HepG2 (cell line): ENCODE measurements around the gene HCAR1.
A peak's percentile ranks its signal among the peaks of the same experiment; 100 is the strongest.

Source experiments
- ATF6 ChIP-seq: sonication (generic); formaldehyde crosslinking; conservative IDR thresholded peaks from 2 replicates; pipeline ENCODE4 v1.4.0; 2020; ENCODE audit warnings: missing genetic modification reagents
- BCL3 ChIP-seq: sonication (generic); formaldehyde crosslinking; IDR thresholded peaks from 2 replicates; pipeline ENCODE4 v1.5.1; 2020; ENCODE audit warnings: mild to moderate bottlenecking, missing genetic modification reagents, moderate library complexity
- CTCF ChIP-seq: sonication (generic); formaldehyde crosslinking; IDR thresholded peaks from 2 replicates; pipeline ENCODE4 v1.5.0; 2020; ENCODE audit warnings: mild to moderate bottlenecking, missing genetic modification reagents, moderate library complexity
- FOXP1 ChIP-seq, 2 experiments: fragments of 450-650 bp in 1 of 2; IDR thresholded peaks; 2 replicates each; pipeline ENCODE4 v1.6.1; 2017 to 2018; ENCODE audit warnings: antibody characterized with exemption in 1 of 2
- HOMEZ ChIP-seq: IDR thresholded peaks from 2 replicates; pipeline ENCODE4 v1.6.1; 2016; ENCODE audit warnings: low read depth
- JUND ChIP-seq: sonication (generic); formaldehyde crosslinking; IDR thresholded peaks from 2 replicates; pipeline ENCODE4 v1.8.0; 2022; ENCODE audit warnings: mild to moderate bottlenecking, missing genetic modification reagents
- NFE2L1 ChIP-seq: sonication (generic); formaldehyde crosslinking; IDR thresholded peaks from 2 replicates; pipeline ENCODE4 v1.4.0; 2020; ENCODE audit warnings: missing genetic modification reagents, mild to moderate bottlenecking, borderline replicate concordance
- POLR2A ChIP-seq, 2 experiments: IDR thresholded peaks; 2 replicates each; pipeline ENCODE4 v1.6.1; 2011; ENCODE audit warnings: low read depth in 2 of 2, low read length in 2 of 2, mild to moderate bottlenecking in 1 of 2, moderate library complexity in 1 of 2; ENCODE audit not compliant: insufficient read depth in 1 of 2
- RARA ChIP-seq: IDR thresholded peaks from 2 replicates; pipeline ENCODE4 v1.6.1; 2016; ENCODE audit warnings: missing genetic modification reagents, missing compliant biosample characterization
- RBM22 ChIP-seq: fragments of 200-400 bp; formaldehyde crosslinking; optimal IDR thresholded peaks from 2 replicates; pipeline ENCODE3; 2017; ENCODE audit warnings: mild to moderate bottlenecking, low read length, moderate library complexity
- REST ChIP-seq, 2 experiments: IDR thresholded peaks; 2 replicates each; pipeline ENCODE4 v1.6.1; 2011 to 2012; ENCODE audit warnings: low read length in 2 of 2, borderline replicate concordance in 1 of 2, low read depth in 1 of 2, mild to moderate bottlenecking in 1 of 2, moderate library complexity in 1 of 2
- ZFP36 ChIP-seq: fragments of 150-350 bp; IDR thresholded peaks from 2 replicates; pipeline ENCODE4 v1.6.1; 2018; ENCODE audit warnings: borderline replicate concordance, low read length, low read depth; ENCODE audit not compliant: partially characterized antibody
- ZFP91 ChIP-seq: sonication (generic); formaldehyde crosslinking; IDR thresholded peaks from 2 replicates; pipeline ENCODE4 v1.9.0; 2022; ENCODE audit warnings: missing genetic modification reagents, mild to moderate bottlenecking, borderline replicate concordance
- ZNF512 ChIP-seq: sonication (generic); formaldehyde crosslinking; IDR thresholded peaks from 2 replicates; pipeline ENCODE4 v1.4.0; 2020; ENCODE audit warnings: mild to moderate bottlenecking, missing genetic modification reagents

- TF ChIP-seq RBM22 (no peak), RARA (CRISPR knock-in tag) (no peak), BCL3 (CRISPR knock-in tag) (0 out of 2 replicates have a peak, but pooled peaks have one; percentile 12), ZFP36 (no peak), ATF6 (CRISPR knock-in tag) (no peak), ZNF512 (CRISPR knock-in tag) (no peak), JUND (CRISPR knock-in tag) (no peak), HOMEZ (no peak), NFE2L1 (no peak), ZFP91 (no peak), FOXP1 (IDR thresholded peaks at IDR 0.05) (no peak), FOXP1 (CRISPR knock-in tag; IDR thresholded peaks at IDR 0.05) (no peak), REST (IDR thresholded peaks at IDR 0.05; ENCODE audit: borderline replicate concordance in 1 of 2, low read depth in 1 of 2, low read length in 2 of 2) (no peak), CTCF (CRISPR knock-in tag) (no peak), POLR2A (IDR thresholded peaks at IDR 0.05; ENCODE audit: insufficient read depth in 1 of 2, low read depth in 2 of 2, low read length in 2 of 2) (no peak)
Observed at GRCh38 chr12:122729583-122730214, 945 bp downstream of the HCAR1 start.
